ENCODE measurements around the gene PCCA.

PCCA gene

DNA sequence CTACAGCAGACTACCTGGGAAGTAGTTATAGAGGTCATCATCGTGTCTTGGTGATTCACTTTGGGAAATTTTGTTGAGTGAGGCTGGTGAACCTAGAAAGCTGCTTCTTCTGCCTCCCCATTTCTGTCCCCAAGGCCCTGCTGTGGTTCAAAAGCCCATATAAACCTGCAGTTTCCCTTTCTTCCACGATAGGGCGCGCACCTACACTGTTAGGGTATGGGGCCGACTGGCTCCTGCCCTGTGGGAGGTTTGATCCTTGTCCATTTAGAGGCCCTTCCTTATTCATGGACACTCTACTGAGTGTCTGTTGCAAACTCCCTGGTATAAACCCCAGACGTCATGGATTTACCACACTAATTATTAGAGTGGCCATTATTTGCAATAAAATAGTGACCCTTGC lies 307.9 kb downstream of the PCCA start:
- no peak for DNase-seq

- DNase-seq, result no peak
These were observed 308.7 kb downstream of the PCCA start for GRCh38 chr13:100397627-100398026.

DNA sequence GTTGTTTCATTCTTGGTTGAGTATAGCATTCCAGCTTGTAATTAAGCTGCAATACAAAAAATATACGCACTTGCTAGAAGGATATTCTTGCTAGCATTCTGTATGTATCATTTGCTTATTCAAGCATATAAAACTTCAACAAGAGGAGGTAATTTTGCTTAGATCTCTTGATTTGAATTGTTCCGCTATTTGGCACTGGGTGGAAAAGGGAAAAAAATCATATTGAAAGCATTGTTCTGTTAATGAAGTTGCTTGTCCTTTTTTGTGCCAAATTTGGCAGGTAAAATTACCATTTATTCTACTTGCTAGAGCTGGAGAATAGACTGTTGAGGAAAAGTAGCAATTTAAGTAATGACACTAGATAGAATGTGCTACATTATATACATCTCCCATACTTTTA lies 309.5 kb downstream of the PCCA start:
- DNase-seq, result no peak

DNA sequence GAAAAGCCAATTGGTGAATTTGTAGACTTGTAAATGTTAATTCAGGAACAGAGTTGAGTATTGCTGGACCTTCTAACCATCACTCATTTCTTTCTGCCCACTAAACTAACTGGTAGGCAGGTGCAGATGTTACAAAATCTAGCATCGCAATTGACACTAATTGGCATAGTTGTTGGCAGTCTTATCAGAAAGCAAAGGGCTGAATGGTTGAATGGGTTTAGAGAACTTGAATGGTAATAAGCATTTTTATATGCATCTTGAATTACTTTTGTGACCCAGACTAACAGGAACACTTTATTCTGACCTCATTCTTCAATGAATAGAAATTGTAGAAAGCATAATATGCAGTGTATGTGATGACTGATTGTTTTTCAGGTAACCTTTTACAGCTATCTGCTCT lies 310.6 kb downstream of the PCCA start:
- DNase-seq, result no peak

- DNase-seq, result no peak
These were observed 314.8 kb downstream of the PCCA start for GRCh38 chr13:100403675-100404074.

GRCh38 chr13:100409132-100409531 lies 320.2 kb downstream of the PCCA start:
- DNase-seq, result no peak

DNA sequence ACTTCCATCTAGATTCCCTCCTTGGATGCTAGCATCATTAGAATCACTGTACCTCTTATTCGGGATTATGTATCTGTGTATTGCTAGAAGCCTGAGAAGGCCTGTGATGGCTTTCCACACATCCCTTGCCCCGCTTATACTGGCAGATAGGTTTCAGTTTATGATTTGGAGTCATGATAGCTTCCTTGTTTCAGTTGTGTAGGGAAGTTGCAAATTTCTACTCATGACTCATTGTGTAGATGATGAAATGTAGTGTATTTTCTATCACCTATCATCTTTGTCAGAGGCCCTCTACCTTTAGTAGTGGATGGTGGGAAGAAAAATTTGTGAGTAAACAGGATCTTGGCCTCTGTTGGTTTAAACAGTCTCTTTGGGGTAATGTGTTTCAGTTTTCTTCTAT lies 334.5 kb downstream of the PCCA start:
- no peak for DNase-seq

GRCh38 chr13:100428986-100429385 lies 340.1 kb downstream of the PCCA start:
- DNase-seq, result no peak

DNA sequence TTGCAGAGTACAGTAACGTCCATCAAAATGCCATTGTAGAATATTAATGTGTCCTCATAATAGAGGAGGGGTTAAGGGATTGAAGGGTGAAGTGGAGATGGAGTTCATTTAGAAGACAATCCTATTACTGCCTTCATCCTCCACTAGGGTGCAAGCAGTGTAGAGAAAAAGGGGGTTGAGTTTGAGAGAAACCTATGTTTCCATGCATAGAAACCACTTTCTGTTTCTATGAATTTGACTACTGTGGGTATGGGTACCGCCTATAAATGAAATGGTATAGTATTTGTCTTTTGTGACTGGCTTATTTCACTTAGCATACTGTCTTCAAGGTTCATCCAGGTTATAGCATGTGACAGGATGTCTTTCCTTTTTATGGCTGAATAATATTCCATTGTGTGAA lies 343.7 kb downstream of the PCCA start:
- DNase-seq, result no peak

DNA sequence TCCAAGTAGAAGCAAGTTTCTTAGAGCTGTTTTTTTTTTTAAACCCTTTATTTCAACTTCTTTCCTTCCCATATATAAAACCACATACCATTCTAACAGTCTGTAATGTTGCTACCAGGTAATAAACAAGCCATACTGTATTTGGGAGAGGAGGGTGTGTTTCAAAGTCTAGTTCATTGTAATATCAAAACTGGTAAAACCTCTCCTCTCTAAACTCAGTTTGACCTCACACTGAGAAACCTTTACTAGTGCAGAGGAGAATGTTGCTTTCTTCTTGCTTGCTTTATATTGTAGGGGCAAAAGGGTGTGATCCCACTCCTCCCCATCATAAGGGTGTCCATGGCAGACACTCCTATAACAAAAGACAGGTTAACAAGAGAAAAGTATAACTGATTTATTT lies 344.6 kb downstream of the PCCA start:
- no peak for DNase-seq

DNA sequence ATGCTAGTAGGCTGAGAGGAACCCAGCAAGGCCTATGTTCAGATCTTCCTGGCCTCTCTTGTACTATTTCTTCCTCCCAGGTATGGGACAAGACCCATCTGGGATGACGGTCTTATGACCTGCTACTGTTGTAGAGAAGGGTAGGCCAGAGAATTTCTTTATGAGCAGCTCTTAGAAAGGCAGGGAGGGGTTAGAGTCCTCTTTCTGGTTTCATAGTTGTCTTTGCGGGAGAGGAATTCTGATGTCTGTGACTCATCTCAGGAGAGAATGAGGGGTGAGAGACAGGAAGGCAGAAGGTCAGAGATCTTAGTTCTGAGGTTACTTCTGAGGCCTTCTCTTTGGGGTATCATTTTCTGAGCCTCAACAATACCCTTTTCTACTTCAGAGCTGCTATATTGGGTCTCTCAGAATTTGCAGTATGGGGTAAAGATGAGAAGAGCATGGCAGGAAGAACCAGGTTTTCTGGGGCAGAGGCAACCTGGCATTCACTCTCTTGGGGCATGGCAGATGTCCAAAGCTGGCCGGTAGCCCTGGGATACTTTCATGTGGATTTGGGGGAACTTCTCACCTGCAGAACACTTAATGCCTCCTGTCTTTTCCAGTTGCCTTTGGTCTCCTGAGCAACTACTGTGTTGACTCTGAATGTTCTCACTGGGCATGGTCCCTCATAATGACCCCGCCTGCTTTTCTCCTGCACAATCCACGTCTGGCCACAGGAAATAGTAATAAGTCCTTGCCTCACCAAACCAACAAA lies 345.3 kb downstream of the PCCA start:
- DNase-seq, result no peak

DNA sequence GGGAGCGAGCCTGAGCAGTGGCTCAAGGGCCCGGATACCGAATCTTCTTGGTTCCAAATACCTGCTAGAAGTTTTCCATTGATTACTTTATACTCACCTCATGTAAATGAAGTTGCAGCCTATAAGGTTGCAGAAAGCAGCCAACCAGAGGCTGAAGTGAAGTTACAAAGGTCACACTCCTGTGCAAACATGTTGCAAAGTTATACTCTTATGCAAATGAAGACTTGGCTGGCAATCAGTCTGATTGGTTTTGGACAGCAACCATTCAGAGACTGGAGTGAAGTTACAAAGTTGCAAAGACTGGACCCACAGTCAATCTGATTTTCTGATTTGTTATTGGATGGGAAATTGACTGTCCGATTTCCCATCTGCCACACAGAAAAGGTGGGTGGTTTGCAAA lies 347.2 kb downstream of the PCCA start:
- no peak for DNase-seq

GRCh38 chr13:100438059-100438788 lies 349.3 kb downstream of the PCCA start:
- DNase-seq, result no peak

GRCh38 chr13:100439247-100439970 lies 350.5 kb downstream of the PCCA start:
- no peak for DNase-seq

GRCh38 chr13:100440751-100441425 lies 352.0 kb downstream of the PCCA start:
- no peak for DNase-seq

DNA sequence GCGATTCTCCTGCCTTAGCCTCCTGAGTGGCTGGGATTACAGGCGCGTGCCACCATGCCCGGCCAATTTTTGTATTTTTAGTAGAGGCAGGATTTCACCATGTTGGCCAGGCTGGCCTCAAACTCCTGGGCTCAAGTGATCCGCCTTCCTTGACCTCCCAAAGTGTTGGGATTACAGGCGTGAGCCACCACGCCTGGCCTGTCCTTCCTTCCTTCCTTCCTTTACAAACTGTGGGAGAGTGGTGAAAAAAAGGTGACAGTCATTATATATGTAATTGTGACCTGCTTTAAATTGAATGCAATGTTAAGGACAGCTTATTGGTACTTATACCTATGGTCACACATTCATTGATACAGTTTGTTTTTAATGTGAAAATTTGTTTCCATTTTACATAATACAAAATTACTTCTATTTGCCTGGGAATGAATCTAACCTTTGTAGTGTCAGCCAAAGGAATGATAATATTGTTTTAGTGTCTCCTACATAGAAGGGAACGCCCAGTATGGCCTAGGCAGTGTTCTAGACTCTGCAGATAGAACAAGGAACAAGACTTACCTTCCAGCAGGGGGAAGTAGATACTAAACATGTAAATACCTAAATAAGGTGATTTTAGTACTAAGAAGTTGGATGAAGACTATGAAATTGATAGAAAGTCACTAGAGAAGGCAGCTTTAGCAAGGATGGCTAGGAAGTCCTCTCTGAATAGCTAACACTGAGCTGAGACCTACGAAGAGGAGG lies 353.4 kb downstream of the PCCA start:
- no peak for DNase-seq

GRCh38 chr13:100443278-100443997 lies 354.5 kb downstream of the PCCA start:
- no peak for DNase-seq

DNA sequence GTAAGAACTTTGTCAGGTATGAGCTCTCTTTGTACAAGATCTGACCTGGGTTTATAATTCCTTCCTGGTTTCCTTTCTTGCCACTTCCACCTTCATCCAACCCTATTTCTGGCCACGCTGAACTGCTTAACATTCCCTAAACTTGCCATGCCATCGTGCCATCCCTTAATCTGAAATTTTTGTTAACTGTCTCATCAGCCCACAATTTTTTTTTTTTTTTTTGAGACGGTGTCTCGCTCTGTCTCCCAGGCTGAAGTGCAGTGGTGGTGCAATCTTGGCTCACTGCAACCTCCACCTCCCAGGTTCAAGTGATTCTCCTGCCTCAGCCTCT lies 355.1 kb downstream of the PCCA start:
- DNase-seq, result no peak

GRCh38 chr13:100447831-100448230 lies 358.9 kb downstream of the PCCA start:
- no peak for DNase-seq

DNA sequence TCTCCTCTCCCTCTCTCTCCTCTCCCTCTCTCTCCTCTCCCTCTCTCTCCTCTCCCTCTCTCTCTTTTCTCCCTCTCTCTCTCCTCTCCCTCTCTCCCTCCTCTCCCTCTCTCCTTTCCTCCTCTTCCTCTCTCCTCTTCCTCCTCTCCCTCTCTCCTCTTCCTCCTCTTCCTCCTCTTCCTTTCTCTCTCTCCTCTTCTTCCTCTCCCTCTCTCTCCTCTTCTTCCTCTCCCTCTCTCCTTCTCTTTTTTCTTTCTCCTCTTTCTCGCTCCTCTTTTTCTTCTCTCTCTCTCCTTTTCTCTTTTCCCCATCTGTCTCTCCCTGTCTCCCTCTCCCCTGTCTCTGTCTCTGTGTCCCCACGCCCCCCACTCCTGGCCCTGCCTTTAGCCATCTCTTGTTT lies 363.0 kb downstream of the PCCA start:
- no peak for DNase-seq

GRCh38 chr13:100454876-100455275 lies 366.0 kb downstream of the PCCA start:
- DNase-seq, result no peak
